ENCODE results near the gene NEO1.
A peak's percentile ranks its signal among the peaks of the same experiment; 100 is the strongest.

NEO1 gene

GRCh38 chr15:73081321-73081958, 29.2 kb downstream of the NEO1 start:
- DNase-seq, result peak; percentile 30

DNA sequence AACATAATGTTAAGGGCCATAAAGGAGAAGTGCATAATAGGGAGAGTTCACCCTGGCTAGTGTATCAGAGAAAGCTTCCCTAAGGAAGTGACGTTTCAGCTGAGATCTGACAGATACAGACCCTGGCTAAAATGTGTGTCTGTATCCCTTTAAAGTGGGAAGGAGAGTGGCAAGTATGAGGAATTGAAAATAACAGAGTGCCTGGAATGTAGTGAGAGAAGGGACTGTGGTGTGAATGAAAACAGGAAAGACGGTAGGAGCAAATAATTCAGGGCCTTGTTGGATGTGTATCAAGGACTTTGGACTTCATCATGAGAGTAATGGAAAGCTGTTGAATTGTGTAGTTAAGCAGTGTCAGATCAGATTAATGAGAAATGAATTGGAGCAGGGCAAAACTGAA, 30.5 kb downstream of the NEO1 start:
- DNase-seq, result no peak

- no peak for DNase-seq
These were observed 34.8 kb downstream of the NEO1 start for GRCh38 chr15:73087098-73087497.

DNA sequence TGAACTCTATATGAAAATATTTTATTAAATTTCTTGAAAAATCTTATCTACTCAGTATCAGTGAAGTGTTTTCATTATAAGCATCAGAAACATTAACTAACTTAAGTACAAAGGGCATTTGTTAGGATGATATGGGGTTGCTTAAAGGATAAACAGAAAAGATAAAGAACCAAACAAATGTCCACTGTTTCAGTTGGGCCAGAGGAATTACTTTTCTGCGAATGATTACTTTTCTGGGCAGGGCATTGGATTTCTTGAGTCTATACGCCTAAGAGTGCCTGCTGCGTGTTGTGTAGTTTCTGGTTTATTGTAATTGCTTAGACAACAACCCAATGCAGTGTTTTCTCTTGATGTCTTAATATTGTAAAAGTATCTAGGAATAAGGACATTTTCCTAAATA, 52.8 kb downstream of the NEO1 start:
- no peak for DNase-seq

DNA sequence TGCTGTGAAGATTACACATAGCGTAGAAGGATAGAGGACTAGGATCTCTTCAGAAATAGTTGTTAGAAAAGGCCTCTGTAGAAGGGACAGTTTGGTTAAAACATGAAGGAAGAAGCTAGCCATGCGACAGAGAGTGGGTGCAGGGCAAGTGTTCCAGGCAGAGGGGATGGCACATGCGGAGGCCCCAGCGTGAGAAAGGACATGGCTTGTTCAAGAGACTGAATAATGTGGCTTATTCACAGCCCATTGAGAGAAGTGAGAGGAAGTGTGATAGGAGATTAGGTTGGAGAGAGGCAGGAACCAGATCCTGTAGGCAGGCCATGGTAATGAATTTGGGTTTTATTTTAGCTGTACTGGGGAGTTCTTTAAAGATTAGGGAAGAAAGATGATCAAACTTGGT, 56.4 kb downstream of the NEO1 start:
- no peak for DNase-seq

- no peak for DNase-seq
These were observed 57.5 kb downstream of the NEO1 start for GRCh38 chr15:73109765-73110164.

- DNase-seq, result no peak
These were observed 57.9 kb downstream of the NEO1 start for GRCh38 chr15:73110201-73110600.

- no peak for DNase-seq
These were observed 61.8 kb downstream of the NEO1 start for GRCh38 chr15:73114064-73114463.

- DNase-seq, result no peak
These were observed 63.9 kb downstream of the NEO1 start for GRCh38 chr15:73116164-73116563.

- no peak for DNase-seq
These were observed 65.8 kb downstream of the NEO1 start for GRCh38 chr15:73118055-73118454.

DNA sequence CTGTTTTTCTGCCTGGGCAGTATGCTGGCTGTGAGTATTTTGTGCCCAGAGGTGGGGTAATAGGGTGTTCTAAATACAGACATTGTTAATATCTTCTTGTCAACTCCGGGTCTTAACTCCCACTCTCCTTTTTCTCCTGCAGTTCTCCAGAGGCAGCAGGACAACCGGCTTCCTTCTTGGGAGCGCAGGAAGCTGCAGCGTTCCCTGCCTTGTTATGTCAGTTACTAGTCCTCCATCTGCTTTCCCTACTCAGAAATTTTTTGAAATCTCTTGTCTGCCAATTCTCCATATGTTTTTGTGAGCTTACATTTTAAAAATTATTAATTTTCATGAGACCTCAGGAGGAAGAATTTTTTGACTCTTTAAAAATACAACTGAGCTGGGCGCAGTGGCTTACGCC, 67.2 kb downstream of the NEO1 start:
- no peak for DNase-seq

GRCh38 chr15:73120269-73120668, 68.0 kb downstream of the NEO1 start:
- DNase-seq, result no peak

- DNase-seq, result no peak
These were observed 73.0 kb downstream of the NEO1 start for GRCh38 chr15:73125219-73125618.

DNA sequence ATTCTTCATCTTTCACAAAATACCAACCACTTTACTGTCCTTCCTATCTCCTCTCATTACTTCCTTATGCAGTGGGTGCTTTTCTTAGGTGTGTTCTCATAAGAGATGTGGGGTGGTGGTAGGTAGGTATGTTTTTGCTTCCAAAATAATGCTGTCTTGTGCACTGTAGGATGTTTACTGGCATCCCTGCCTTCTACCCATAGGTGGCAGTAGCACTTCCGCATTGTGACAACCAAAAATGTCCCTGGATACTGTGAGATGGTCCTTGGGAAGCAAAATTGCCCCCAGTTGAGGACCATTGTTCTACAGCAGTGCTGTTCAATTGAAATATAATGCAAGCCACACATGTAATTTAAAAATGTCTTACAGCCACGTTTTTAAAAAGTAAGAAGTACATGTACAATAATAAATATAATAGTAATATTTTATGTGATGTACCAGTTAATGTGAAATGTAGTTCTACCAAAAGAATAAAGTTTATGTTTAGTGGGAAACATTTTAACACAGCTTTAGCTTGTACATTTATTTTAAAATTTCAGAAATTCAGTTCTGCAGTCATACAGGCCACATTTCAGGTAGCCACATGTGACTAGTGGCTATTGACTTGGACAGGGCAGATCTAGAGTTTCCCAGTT, 75.2 kb downstream of the NEO1 start:
- DNase-seq, result peak; percentile 12

DNA sequence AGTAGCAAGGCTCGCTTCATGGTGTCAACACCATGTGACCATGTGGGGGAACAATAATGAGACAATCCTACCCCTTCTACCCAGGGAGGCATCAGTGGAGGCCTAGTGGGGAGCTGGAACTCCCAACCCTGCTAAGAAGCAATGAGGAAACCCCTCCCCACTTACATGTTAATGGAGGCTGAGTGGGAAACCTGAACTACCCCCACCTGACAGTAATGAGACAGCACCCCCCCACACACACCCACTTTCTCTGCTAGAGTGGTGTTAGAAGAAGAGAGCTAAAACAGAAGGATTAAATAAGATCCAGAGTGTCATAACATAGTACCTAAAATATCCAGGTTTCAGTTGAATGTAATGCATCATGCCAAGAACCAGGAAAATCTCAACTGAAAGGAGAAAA, 78.6 kb downstream of the NEO1 start:
- no peak for DNase-seq

GRCh38 chr15:73134196-73134595, 81.9 kb downstream of the NEO1 start:
- DNase-seq, result no peak

- no peak for DNase-seq
These were observed 86.9 kb downstream of the NEO1 start for GRCh38 chr15:73139041-73139743.

DNA sequence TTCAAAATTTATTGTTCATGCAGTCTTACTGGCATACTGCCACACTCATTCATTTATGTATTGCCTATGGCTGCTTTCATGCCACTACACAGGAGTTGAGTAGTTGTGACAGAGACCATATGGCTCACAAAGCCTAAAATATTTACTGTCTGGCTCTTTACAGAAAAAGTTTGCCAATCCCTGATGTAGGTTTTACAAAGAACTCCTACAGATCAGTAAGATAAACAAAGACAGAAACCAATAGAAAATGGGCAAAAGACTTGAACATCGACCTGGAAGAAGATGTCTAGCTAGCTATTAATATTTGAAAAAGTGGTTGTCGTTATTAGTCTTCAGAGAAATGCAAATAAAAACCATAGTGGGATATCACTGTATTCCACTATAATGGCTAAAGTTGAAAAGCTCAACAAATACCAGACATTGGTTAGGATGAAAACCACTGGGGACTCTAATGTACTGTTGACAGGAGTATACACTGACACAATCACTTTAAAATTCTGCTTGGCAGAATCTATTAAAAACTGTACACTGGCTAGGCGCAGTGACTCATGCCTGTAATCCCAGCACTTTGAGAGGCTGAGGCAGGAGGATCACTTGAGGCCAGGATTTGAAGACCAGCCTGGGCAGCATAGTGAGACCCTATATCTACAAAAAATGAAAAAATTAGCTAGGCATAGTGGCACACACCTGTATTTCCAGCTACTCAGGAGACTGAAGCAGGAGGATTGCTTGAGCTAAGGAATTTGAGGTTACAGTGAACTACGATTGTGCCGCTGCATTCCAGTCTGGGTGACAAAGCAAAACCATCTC, 87.7 kb downstream of the NEO1 start:
- no peak for DNase-seq

DNA sequence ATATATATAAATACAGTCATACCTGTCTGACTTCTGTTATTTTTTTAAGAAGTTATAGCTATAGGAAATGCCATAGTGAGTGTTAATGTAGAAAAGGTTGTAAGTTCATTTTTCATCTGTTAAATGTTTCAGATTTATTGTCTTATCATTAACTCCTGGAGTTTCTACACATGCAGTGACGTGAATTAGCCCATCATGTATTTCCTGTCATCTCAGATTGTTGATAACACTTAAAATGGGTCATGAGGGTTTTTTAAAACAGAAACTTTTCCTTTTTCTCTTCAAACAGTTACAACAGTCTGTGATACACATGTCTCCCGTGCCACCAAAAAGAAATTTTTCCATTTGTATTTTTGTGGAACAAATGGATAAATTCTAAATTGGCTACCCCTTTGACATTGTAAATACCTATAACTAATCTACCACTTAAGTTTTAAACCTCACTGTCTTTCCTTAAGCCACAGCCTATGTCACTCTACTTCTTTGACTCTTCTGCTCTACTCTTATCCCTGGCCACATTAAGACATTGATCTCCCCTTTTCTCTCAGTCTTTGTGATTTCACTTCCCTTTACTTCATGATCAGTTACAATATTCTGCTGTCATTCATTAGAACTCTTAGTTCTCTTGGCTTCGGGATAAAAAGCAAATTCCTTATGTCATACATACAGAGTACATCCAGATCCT, 89.1 kb downstream of the NEO1 start:
- no peak for DNase-seq

DNA sequence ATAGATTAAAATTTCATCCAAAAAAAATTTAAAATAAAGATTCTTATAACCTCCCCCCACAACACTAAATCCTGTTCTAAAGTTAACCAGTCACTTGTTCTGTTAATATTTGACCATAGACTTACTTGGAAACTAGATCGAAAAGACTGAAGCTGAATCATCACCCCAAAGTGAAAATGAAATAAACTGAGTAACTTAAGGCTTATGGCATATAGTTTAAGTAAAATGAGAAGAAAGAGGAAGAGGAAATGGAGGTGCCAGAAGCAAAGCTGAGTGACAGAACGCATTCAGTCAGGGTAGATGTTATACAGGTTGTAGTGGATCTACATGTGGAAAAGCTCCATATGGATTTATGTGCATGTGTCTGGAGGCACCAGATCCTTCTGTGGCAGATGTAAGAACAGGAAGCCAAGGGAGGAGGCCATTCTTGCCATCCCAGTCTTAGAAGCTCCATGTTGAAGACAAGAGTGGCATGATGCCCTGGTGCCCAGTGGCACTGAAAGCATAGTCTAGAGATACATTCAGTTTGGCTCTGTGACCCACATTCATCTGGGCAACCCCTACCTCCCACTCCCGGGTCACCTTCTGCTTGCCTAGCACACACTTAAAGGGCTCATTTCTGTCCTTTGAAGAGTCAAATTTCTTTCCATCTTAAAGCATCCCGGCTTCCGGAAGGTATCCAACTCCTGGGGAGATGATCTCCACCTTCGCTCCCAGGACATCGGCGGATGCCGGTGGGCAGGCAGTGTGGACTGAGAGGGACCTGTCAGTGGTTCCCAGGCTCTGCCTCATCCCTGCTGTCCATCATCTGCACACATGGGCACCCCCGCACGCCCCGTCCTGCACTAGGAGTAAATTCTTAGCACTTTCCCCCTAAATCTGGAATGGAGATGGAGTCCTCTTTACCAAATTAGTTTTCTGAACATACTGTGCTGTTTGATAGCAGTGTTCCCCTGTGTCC, 90.8 kb downstream of the NEO1 start:
- DNase-seq, result no peak

- no peak for DNase-seq
These were observed 91.5 kb downstream of the NEO1 start for GRCh38 chr15:73143763-73144155.

DNA sequence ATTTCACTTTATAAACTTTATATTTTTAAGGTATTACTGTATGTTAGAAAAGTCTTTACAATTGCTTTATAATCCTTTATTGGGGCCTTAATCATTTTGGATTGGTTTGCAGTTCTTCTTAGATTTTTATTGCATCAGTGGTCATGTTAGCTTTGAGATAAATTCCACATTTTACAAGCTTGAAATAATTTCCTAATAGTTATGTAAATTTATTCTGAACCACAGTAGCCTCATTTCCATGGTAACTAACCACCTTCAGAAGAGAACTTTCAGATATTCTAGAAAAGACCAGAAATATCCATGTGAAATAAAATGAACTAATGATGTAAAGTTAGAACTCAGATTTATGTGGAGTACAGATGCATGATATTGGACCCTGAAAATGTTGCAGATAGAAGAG, 94.2 kb downstream of the NEO1 start:
- no peak for DNase-seq

All from CD4-positive, alpha-beta T cell treated with Interleukin-17A for 4 hours (primary cell).